ENCODE data around the gene MMP17.

Gene MMP17

GRCh38 chr12:131829356-131829747, 1.2 kb downstream of the MMP17 start:
- DNase-seq (ENCODE audit: insufficient read length, low spot score) (no peak), FAIRE-seq (no peak)

GRCh38 chr12:131829791-131830334, 1.7 kb downstream of the MMP17 start:
- FAIRE-seq: no peak
- DNase-seq (ENCODE audit: insufficient read length, low spot score): no peak

GRCh38 chr12:131830335-131830913, 2.2 kb downstream of the MMP17 start:
- FAIRE-seq: peak; percentile 81
- peak; percentile 64 for DNase-seq (ENCODE audit: insufficient read length, low spot score)

GRCh38 chr12:131830914-131831571, 2.9 kb downstream of the MMP17 start:
- no peak for FAIRE-seq
- DNase-seq (ENCODE audit: insufficient read length, low spot score): no peak

GRCh38 chr12:131831635-131832041, 3.4 kb downstream of the MMP17 start:
- no peak for DNase-seq (ENCODE audit: insufficient read length, low spot score)

GRCh38 chr12:131832321-131833231, 4.4 kb downstream of the MMP17 start:
- FAIRE-seq: peak; percentile 4
- DNase-seq (ENCODE audit: insufficient read length, low spot score): no peak

More at GRCh38 chr12:131831635-131832041, 3.4 kb downstream of the MMP17 start:
- no peak for FAIRE-seq

GRCh38 chr12:131833288-131833895, 5.2 kb downstream of the MMP17 start:
- DNase-seq (ENCODE audit: insufficient read length, low spot score) (no peak), FAIRE-seq (no peak)

GRCh38 chr12:131833896-131834641, 5.9 kb downstream of the MMP17 start:
- FAIRE-seq (no peak), DNase-seq (ENCODE audit: insufficient read length, low spot score) (no peak)

GRCh38 chr12:131834798-131835615, 6.8 kb downstream of the MMP17 start:
- FAIRE-seq: no peak
- DNase-seq (ENCODE audit: insufficient read length, low spot score): no peak

- DNase-seq (ENCODE audit: insufficient read length, low spot score) (no peak), FAIRE-seq (no peak)
These were observed 7.5 kb downstream of the MMP17 start for GRCh38 chr12:131835616-131836171.

- DNase-seq (ENCODE audit: insufficient read length, low spot score) (peak; percentile 46), FAIRE-seq (no peak)
These were observed 8.0 kb downstream of the MMP17 start for GRCh38 chr12:131836193-131836592.

GRCh38 chr12:131836714-131837397, 8.7 kb downstream of the MMP17 start:
- FAIRE-seq (no peak), DNase-seq (ENCODE audit: insufficient read length, low spot score) (no peak)

- FAIRE-seq (no peak), DNase-seq (ENCODE audit: insufficient read length, low spot score) (no peak)
These were observed 12.6 kb downstream of the MMP17 start for GRCh38 chr12:131840643-131841416.

- FAIRE-seq (no peak), DNase-seq (ENCODE audit: insufficient read length, low spot score) (no peak)
These were observed 13.4 kb downstream of the MMP17 start for GRCh38 chr12:131841547-131841946.

- FAIRE-seq (no peak), DNase-seq (ENCODE audit: insufficient read length, low spot score) (no peak)
These were observed 14.0 kb downstream of the MMP17 start for GRCh38 chr12:131842169-131842568.

GRCh38 chr12:131843527-131843926, 15.3 kb downstream of the MMP17 start:
- DNase-seq (ENCODE audit: insufficient read length, low spot score): no peak
- FAIRE-seq: no peak

- DNase-seq (ENCODE audit: insufficient read length, low spot score): no peak
These were observed 15.9 kb downstream of the MMP17 start for GRCh38 chr12:131844140-131844539.

GRCh38 chr12:131844656-131845055, 16.5 kb downstream of the MMP17 start:
- DNase-seq (ENCODE audit: insufficient read length, low spot score) (no peak), FAIRE-seq (no peak)

More at GRCh38 chr12:131844140-131844539, 15.9 kb downstream of the MMP17 start:
- FAIRE-seq: no peak

All from HTR-8/SVneo (cell line).